Neural crest cell (in vitro differentiated cells): ENCODE results near the gene ZNF208. TPM values are rescaled to one million over a fixed set of nuclear protein-coding genes. Genes with fewer than 3 reads are reported as not detected.

Experiments used
- DNase-seq: peaks from one replicate; pipeline ENCODE4 v3.0.0; 2021; ENCODE audit warnings: low read depth, mixed read lengths, low spot score
- H3K27ac Mint-ChIP-seq: one replicate; pipeline ENCODE4 v1.8.0; 2021; ENCODE audit warnings: mild to moderate bottlenecking, mixed read lengths; ENCODE audit not compliant: unreplicated experiment
- H3K27me3 Mint-ChIP-seq: 2 replicates; pipeline ENCODE4 v1.8.0; 2021; ENCODE audit warnings: low read depth, mild to moderate bottlenecking, mixed read lengths
- H3K36me3 Mint-ChIP-seq: 2 replicates; pipeline ENCODE4 v1.8.0; 2021; ENCODE audit warnings: low read depth, mild to moderate bottlenecking, mixed read lengths
- H3K4me1 Mint-ChIP-seq: 2 replicates; pipeline ENCODE4 v1.8.0; 2021; ENCODE audit warnings: mixed read lengths
- H3K4me3 Mint-ChIP-seq: one replicate; pipeline ENCODE4 v1.8.0; 2021; ENCODE audit warnings: mild to moderate bottlenecking, mixed read lengths
- H3K9me3 Mint-ChIP-seq: 2 replicates; pipeline ENCODE4 v1.8.0; 2021; ENCODE audit warnings: mixed read lengths
- total RNA-seq: library from RNA; stranded (reverse); gene quantifications from 2 replicates; pipeline ENCODE4 v1.2.1, GENCODE V29; 2021
- TF ChIP-seq, protein P1 (sequence below): fragments of 200-600 bp; sonication (generic); conservative IDR thresholded peaks from 2 replicates; pipeline ENCODE4 v1.5.0; 2021; ENCODE audit warnings: antibody characterized with exemption, mild to moderate bottlenecking

ZNF208 gene
- total RNA-seq, 1 donor from 2014 or later, result not detected

- Mint-ChIP-seq H3K4me3 (no peak overlapping the region), H3K27me3 (no peaks in the 10 kb centered on the region), H3K4me1 (no peaks in the 10 kb centered on the region), H3K36me3 (peaks cover 6% of the 10 kb centered on the region), H3K9me3 (peaks cover 13% of the 10 kb centered on the region), H3K27ac (no peak overlapping the region)
- TF ChIP-seq, protein P1, sequence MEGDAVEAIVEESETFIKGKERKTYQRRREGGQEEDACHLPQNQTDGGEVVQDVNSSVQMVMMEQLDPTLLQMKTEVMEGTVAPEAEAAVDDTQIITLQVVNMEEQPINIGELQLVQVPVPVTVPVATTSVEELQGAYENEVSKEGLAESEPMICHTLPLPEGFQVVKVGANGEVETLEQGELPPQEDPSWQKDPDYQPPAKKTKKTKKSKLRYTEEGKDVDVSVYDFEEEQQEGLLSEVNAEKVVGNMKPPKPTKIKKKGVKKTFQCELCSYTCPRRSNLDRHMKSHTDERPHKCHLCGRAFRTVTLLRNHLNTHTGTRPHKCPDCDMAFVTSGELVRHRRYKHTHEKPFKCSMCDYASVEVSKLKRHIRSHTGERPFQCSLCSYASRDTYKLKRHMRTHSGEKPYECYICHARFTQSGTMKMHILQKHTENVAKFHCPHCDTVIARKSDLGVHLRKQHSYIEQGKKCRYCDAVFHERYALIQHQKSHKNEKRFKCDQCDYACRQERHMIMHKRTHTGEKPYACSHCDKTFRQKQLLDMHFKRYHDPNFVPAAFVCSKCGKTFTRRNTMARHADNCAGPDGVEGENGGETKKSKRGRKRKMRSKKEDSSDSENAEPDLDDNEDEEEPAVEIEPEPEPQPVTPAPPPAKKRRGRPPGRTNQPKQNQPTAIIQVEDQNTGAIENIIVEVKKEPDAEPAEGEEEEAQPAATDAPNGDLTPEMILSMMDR, result no peak
- DNase-seq, result no peak
Measured at GRCh38 chr19:21947775-21948174, 63.0 kb downstream of the ZNF208 start.

GRCh38 chr19:21940684-21941083 lies 70.1 kb downstream of the ZNF208 start:
- Mint-ChIP-seq H3K36me3 (peaks cover 5% of the 10 kb centered on the region), H3K27me3 (no peaks in the 10 kb centered on the region), H3K9me3 (peaks cover 4% of the 10 kb centered on the region), H3K4me1 (no peaks in the 10 kb centered on the region), H3K27ac (no peak overlapping the region), H3K4me3 (no peak overlapping the region)
- no peak for DNase-seq
- TF ChIP-seq, protein P1, result no peak

GRCh38 chr19:21934593-21934992 lies 76.2 kb downstream of the ZNF208 start:
- no peak for DNase-seq
- H3K4me1 Mint-ChIP-seq, result no peaks in the 10 kb centered on the region
- H3K27ac Mint-ChIP-seq, result no peak overlapping the region
- H3K36me3 Mint-ChIP-seq, result peaks cover 5% of the 10 kb centered on the region
- H3K4me3 Mint-ChIP-seq, result no peak overlapping the region
- no peaks in the 10 kb centered on the region for H3K27me3 Mint-ChIP-seq
- H3K9me3 Mint-ChIP-seq, result peaks cover 15% of the 10 kb centered on the region
- TF ChIP-seq, protein P1, result no peak

DNA sequence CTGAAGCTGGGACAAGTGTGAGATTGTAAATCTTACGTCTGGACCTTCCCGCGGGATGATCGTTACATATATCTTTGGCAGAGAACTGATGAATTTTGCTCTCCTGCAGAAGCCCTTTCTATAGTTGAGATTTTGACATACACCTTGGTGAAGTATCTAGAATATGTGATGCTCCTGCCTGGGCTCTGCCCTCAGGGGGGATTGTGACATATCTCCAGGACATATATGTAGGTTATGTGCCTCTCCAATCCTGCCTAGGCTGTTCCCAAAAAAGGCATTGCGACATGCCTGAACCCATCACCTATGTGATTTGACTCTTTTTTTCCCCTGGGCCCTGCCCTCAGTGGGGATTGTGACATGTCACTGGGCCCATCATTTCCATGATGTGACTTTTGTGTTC lies 76.6 kb downstream of the ZNF208 start:
- no peak for DNase-seq
- no peak overlapping the region for H3K27ac Mint-ChIP-seq
- H3K36me3 Mint-ChIP-seq, result peaks cover 5% of the 10 kb centered on the region
- no peaks in the 10 kb centered on the region for H3K27me3 Mint-ChIP-seq
- TF ChIP-seq, protein P1, result no peak
- no peaks in the 10 kb centered on the region for H3K4me1 Mint-ChIP-seq
- H3K4me3 Mint-ChIP-seq, result no peak overlapping the region
- peaks cover 15% of the 10 kb centered on the region for H3K9me3 Mint-ChIP-seq

- H3K9me3 Mint-ChIP-seq, result peaks cover 28% of the 10 kb centered on the region
- H3K36me3 Mint-ChIP-seq, result peaks cover 7% of the 10 kb centered on the region
- H3K4me3 Mint-ChIP-seq, result no peak overlapping the region
- TF ChIP-seq, protein P1, result no peak
- DNase-seq, result no peak
- no peaks in the 10 kb centered on the region for H3K27me3 Mint-ChIP-seq
- H3K4me1 Mint-ChIP-seq, result no peaks in the 10 kb centered on the region
- no peak overlapping the region for H3K27ac Mint-ChIP-seq
Measured at GRCh38 chr19:21922276-21922675, 88.5 kb downstream of the ZNF208 start.
